ENCODE results near the gene TMC8.
A peak's percentile ranks its signal among the peaks of the same experiment; 100 is the strongest.

Gene TMC8

DNA sequence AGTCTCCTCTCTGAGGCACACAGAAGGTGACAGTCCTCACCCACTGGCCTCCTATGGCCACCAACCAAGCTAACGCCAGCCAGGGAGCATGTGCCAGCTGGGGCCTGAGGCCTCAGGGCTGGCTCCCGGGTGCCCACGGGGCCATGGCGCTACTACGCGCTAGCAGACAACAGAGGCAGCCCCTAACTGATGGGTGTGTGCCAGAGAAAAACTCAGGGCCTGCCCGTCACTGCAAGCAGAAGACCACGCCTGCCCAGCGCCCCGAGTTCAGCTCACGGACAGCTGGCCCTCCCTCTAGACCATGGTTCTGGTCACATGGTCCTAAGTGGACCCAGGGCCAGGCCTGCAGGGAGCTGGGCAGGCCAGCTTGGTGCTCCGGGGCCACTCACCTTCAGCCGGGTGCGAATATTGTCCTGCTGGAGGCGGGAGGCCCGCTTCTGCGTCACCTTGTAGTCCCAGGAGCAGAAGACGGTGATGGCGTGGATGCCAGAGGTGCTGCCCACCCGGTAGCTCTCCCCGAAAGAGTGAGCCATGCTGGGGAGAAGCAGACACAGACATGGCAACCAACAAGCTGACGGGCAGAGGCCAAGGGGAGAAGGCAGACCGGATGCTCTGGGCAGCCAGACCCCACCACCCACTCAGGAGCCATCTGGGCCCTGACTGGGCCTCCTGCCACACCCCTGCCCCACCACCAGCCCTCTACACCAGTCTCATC lies 8.2 kb upstream of the TMC8 start:
- DNase-seq (ENCODE audit: extremely low read depth in 1 of 2, low read depth in 1 of 2) = no peak

DNA sequence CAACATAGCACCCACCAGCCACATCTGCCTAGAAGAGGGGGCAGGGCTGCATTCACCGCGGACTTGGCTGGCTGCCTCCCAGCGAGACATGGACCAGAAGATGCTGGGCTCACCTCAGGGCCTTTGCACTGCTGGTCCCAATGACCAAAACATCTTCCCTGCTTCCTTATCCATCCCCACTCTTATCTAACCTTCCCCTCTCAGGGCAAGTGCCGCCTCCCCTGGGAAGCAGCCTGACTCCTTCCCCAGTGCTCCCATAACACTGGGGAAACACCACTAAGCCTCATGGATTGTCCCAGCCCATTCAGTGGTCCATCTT lies 7.7 kb upstream of the TMC8 start:
- no peak for DNase-seq (ENCODE audit: extremely low read depth in 1 of 2, low read depth in 1 of 2)

DNA sequence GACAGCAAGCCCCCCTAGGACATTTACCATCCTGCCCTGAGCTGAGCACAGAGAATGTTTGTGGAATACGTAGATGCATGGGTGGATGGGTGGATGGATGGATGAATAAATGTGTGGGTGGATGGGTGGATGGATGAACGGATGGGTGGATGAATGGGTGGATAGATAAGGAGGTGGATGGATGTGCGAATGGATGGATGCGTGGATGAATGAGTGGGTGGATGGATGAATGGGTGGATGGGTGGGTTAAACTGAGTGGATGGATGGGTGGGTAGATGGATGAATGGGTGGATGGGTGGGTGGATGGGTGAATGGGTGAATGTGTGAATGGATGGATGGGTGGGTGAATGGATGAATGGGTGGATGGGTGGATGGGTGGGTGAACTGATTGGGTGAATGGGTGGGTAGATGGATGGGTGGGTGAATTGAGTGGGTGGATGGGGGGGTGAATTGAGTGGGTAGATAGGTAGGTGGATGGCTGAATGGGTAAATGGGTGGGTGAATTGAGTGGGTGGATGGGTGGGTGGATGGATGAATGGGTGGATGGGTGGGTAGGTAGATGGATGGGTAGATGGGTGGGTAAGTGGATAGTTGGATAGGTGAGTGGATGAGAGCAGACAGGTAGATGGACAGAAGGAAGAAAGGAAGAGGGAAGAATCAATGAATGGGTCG lies 7.2 kb upstream of the TMC8 start:
- DNase-seq (ENCODE audit: extremely low read depth in 1 of 2, low read depth in 1 of 2) = no peak

DNA sequence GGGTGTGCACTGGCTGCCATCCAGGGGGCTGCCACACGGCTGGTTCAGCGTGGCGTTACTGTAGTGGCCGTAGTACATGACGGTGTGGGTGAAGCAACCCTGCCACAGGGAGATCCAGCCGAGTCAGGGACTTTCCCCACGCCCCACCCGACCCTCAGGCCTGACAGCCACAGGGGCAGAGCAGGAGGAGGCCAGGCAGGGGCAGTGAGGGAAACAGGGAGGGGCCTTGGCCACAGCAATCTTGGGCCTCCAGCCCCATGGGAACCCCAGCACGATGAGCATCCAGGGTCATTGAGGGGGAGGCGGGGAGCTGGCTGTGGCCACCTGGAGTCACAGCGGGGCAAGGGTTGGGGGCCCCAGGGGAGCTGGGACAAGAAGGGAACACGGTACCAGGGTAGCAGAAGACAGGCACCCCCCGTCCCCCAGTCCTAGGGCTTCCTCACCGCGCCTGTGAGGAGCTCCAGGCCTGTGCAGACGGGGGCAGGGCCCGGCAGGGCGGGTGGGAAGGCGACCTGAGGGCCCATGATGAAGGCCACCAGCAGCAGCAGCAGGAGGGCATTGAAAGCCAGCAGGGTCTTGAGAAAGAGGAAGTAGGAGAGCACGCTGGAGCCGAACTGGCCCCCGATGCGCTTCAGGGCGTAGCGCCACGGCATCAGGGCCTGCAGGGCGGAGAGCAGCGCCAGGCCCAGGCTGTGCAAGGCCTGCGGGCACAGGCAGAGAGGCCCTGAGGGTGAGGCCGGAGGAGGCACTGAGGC lies 6.3 kb upstream of the TMC8 start:
- DNase-seq (ENCODE audit: extremely low read depth in 1 of 2, low read depth in 1 of 2) = no peak

DNA sequence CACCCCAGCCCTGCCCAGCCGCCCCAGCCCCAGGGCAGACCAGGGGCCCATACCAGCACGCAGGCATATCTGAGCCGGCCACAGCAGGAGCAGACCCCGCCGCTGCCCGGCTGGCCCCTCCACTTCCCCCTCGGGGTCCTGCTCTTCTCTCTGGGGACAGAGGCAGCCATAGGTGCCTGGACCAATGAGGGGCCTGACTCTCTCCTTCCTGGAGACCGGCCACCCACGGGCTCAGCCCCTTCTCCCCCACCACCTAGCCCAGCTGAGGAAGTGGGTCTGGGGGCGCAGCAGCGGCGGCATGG lies 5.8 kb upstream of the TMC8 start:
- DNase-seq (ENCODE audit: extremely low read depth in 1 of 2, low read depth in 1 of 2) = no peak

DNA sequence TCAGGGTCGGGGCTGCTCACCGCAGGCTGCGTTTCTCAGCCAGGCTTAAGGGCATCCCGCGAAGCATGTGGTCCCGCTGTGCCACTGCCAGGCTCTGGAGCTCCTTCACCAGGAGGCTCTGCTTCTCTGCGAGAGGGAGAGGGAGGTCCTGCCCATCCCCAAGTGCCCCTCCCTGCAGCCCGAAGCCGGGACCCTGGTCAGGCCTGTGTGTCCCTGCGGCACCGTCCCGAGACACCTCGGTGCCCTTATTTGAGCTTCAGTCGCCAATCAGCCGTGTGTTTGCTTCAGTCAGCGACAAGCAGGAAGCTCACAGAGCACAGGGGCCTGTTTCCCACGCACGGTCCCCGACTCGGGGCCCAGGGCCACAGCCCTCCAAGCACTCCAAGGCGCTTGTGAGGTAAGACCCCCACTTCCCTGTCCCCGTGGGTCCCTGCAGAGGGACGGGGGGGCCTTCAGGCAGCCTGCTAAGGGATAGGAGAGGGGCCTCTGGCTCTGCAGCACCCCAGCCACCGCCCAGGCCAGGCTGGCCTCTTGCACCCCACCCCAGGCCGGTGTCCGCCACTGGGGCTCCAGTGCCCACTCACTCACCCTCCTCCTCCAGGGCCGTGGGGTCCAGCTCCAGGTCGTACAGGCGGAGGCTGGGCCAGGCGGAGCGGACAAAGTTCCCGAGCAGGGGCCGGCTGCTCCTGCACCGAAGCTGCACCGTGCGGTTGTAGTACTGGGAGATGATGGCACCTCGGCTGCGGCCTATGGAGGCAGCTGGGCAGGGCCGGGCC lies 5.2 kb upstream of the TMC8 start:
- no peak for DNase-seq (ENCODE audit: extremely low read depth in 1 of 2, low read depth in 1 of 2)

DNA sequence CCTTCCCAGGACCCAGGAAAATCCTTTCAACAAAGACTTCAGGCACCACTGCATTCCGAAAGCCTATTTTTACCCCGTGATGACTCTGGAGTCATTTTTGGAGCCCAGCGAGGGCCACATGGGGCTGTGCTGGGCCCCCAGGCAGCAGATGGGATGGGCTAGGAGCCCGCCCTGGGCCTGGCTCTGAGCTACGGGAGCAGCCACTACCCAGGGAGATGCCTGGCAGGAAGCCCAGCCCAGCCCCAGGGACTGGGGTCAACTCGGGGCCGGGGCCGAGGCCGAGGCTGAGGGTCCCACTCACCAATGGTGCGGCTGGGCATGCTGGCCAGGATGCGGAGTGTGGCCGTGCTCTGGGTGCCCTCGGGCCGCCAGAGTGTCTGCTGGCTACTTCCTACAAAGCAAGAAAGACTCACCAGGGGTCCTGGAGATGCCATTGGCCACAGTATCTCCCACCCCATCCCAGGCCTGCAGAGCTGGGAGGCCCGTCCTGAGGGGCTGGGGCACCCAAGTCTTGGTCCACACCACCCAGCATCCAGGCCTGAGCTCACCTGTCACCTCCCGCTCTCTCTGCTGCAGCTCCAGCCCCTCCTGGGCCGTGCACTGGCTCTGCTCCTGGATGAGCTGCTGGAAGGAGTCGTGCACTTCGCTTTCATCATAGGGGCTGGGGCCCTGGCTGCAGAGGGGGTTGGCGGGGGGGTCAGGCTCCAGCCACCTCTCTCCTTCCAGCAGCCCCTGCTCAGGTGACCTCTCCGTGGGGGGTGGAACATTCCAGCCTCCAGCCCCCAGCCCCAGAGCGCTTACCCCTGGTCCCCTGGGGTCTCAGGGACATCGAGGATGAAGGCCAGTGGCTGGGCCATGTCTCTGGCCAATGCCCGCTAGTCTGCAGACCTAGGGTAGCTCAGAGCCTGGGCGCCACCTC lies 4.3 kb upstream of the TMC8 start:
- DNase-seq (ENCODE audit: extremely low read depth in 1 of 2, low read depth in 1 of 2) = no peak

DNA sequence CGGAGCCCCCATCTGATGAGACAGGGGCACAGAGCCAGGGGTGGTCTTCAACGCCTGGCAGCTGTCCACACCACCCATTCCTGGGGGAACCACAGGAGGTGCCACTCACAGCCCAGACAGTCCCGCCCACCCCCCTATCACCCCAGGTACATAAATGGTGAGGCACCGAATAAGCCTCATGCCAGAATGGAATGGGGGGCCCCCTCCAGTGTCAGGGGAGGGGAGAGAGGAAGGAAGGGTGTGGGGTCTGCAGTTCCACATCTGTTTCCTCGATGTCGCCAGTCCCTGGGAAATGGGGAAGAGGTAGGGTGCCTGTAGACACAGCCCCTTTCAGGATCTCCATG lies 3.7 kb upstream of the TMC8 start:
- no peak for DNase-seq (ENCODE audit: extremely low read depth in 1 of 2, low read depth in 1 of 2)

DNA sequence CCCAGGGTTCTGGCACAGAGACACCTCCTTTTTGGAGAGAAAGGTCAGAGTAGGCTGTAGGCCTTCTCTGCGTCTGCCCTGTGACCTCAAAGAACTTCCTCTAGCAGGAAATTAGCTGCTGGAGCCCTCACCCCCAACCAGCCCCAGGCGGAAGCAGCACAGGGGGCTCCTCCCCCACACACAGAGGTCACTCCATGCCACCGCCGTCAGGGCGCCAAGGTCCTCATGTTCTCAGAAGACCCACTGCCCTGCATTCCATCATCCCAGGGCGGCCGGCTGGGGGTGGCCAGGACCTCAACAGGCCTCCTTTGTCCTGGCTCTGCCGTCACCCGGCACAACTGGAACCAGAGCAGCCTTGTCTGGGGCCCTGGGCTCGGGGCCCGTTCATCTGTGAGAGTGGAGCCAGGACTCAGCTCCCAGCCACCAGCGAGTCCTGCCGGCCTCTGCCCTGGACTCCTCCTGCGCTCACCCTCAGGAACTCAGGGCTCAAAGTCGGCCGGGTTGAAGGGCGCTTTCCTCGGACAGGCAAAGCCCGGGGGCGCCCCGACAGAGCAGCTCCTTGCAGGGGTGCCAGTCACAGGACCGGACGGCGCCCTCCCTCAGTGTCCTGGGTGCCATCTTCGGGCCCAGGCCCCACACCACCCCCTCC lies 3.2 kb upstream of the TMC8 start:
- DNase-seq (ENCODE audit: extremely low read depth in 1 of 2, low read depth in 1 of 2) = no peak

DNA sequence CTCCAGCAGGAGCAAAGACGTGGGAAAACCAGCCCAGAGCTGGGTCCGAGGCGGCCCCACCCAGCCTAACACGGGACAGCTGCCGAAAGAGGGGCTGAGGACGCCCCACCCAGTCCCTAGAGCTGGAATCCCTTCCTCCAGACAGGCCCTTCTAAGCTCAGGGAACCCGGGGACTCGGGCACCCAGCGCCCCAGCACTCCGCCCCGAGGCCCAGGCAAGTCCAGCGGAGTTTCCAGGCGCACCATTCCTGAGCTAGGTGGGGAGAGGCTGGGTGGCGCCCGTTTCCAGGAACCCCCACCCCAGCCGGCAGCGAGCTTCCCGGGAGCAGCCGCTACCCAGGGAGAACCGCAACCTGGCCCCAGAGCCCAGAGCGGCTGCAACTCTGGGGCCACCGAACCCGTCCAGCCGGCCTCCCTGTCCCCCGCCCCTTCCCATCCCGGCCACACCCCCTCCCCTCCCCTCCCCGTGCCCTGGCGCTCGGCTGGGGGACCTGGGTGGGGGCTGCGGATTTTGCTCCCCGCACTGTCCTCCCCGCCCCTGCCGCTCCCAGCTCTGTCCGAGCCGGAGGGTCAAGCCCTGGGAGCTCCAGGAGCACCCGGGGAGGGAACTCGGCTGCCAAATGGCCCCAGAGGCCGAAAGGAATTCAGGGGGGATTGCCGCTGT lies 2.6 kb upstream of the TMC8 start:
- no peak for DNase-seq (ENCODE audit: extremely low read depth in 1 of 2, low read depth in 1 of 2)

DNA sequence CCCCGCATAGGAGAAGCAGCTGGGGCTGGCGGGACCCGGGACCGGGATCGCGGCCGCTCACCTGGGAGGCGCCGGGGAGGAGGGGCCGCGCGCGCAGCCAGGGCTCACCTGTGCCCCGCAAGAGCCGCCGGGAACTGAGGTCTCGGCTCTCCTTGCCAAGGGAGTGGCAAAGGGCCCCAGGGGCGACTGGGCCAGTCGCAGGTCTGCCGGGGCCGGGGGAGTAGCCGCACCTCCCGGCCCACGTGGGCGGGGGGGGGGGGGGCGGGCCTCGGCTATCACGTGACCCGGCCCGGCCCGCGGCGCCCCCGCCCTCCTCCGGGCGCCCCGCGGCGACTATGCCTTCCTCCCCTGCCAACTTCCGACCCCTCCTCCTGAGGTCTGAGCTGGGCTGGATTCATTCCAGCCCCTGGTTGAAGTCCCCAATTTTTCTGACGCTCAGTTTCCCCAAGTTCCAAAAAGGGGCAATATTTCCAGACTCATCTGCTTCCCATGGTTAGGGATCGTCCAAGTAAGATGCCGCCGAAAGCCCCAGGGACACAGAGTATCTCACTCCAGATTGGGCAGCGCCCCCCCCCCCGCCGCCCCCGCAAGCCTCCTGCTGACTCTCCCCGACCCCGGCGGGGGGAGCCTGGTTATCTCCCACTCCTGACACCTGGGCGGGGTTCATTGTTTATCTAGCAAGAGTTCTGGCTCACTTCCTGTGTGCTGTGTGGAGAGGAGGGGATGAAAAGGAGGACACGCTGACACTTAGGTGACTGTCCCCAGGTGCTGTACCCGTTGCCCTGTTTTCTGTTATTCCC lies 1.8 kb upstream of the TMC8 start, which contains the start of gene TMC6:
Gene TMC6 (minus strand): TSS at position 205 of the 800 bp plus-strand sequence. CDS start 1,923 bp downstream, outside the sequence.
- DNase-seq (ENCODE audit: extremely low read depth in 1 of 2, low read depth in 1 of 2) = peak in 1 of 2 donors; percentile 56

DNA sequence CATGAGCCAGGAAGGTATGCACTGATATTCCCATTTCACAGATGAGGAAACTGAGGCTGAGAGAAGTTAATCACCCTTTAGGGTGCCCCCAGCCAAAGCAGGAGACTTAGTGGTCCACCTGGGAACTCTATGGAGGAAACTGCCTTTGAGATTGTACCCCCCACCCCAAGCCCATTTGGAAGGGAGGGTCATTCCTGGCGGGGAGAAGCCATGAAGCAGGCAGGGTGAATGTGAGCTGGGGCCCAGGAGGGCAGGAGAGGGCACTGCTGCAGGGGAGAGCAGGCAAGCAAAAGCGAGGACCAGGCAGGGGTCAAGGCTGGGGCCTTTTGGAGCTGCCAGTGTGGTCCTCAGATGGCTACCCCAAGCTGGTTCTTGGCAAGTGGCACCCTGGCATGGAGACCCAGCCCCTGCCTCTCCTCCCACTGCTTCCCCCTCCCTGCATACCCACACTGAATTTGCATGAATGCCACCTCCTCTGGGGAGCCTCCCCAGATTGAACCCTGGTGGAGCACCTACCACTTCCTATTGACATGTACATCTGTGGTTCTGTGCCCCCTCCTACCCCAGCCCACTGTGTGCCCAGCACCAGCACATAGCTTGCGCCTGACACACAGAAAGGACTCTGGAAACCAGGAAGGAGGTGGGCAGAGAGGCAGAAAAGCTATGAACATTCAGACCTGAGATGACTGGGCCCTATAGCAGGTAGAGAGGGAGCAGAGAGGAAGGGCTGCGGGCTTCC lies 1.1 kb upstream of the TMC8 start:
- DNase-seq (ENCODE audit: extremely low read depth in 1 of 2, low read depth in 1 of 2) = no peak

DNA sequence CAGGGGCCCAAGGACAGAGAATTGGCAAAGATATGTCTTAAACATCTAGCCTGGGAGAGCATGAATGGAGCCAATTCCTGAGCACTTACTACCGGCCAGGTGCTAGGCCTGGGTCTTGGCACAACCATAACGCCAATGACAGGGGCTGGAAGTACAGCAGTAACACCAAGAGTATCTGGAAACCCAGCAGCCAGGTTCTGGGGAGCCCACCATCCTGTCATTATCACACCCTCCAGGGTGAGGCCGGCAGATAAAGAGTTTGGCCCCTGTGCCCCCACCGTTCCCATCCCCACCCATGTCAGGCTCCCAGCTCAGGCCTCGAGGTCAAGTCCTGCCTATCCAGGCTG lies 508 bp upstream of the TMC8 start:
- DNase-seq (ENCODE audit: extremely low read depth in 1 of 2, low read depth in 1 of 2) = no peak

DNA sequence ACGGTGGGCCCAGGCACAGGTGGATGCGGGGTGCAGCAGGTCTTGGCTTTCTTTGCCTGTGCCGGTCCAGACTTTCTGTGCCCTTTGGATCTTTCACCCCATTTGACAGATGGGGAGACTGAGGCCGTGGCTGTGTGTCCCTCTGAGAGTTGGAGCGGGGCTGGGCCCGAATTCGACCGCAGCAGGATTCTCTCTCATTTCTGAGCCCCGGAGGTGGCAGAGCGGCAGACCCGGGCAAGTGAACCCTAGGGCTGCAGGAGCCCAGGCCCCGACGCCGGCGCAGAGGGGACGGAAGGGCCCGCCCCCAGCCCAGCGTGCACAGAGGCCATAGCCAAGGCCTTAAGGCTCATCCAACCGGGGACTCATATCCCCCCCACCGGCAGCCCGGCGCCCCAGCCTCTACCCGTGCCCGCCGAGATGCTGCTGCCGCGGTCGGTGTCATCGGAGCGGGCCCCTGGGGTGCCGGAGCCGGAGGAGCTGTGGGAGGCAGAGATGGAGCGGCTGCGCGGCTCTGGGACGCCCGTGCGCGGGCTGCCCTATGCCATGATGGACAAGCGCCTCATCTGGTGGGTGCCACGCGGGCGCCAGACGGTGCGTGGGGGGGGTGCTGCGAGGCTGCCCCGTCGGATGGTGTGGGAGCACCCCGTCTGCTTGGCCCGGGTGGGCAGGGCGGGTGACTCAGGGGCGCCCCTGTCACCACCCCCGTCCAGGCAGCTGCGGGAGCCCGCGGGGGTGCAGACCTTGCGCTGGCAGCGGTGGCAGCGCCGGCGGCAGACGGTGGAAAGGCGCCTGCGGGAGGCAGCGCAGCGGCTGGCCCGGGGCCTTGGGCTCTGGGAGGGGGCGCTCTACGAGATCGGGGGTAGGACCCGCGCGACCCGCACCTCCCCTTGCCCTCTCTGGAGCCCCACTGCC lies 857 bp downstream of the TMC8 start:
- DNase-seq (ENCODE audit: extremely low read depth in 1 of 2, low read depth in 1 of 2) = no peak

DNA sequence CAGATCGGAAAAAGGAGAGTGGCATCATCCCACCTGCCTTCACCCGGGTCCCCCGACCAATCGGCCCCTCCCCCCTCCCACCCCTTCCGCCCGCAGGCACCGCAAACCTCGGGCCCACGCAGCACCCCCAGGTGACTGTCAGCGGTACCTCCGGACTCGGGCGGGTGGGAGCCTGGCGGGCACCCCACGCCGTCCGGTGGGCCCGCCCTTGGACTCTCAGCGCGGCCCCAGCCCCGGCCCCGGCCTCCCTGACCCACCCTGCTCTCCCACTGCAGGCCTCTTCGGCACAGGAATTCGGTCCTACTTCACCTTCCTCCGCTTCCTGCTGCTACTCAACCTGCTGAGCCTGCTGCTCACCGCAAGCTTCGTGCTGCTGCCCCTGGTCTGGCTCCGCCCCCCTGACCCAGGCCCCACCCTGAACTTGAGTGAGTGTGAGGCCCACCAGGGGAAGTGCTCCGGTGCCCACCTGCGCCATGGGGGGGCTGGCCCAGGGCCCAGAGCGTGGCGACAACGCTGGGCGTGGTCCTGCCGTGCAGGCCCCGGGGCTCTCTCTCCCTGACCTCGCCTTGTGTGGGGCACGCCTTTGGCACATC lies 1.6 kb downstream of the TMC8 start:
- peak in 1 of 2 donors; percentile 51 for DNase-seq (ENCODE audit: extremely low read depth in 1 of 2, low read depth in 1 of 2)

DNA sequence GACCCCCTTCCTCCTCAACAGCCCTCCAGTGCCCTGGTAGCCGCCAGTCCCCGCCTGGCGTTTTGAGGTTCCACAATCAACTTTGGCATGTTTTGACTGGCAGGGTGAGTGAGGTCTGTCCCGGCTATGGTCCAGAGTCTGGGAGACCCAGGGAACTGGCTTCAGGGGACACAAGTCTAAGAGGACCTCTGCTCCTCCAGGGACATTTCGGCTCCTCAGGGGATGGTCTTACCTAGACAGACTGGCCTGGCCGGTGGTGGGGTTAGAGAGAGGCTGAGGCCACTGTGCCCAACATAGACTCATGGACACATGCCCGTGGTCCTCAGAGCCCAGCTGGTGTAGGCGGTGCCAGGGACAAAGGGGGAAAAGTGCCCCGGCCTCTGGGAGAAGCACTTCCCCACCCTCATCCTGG lies 2.2 kb downstream of the TMC8 start:
- no peak for DNase-seq (ENCODE audit: extremely low read depth in 1 of 2, low read depth in 1 of 2)
